Activated CD4-positive, alpha-beta T cell treated with anti-CD3 and anti-CD28 coated beads for 1 hour (primary cell): ENCODE measurements around the gene TMEM135.

Experiments
- DNase-seq: peaks from one replicate; pipeline ENCODE4 v3.0.0-alpha.2; 2020

The TMEM135 gene

DNA sequence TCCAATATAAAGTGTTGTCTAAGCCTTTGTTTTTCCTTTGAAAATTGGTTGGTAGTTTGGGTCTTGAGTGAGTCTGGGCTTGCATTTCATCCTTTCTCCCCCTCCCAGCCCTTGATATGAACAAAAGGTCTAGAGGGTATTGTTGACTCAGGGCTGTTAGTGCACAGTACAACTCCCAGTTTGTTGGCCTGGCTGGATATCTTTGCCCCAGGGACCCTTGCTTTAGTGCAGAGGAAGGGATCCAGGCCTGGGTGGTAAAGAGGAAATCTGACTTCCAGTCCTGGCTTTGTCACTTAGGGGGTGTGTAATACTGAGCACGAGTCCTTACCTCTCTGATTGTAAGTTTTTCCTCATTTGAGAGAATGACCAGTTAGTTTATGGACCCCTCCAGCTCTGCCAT, 330.4 kb downstream of the TMEM135 start:
- no peak for DNase-seq

DNA sequence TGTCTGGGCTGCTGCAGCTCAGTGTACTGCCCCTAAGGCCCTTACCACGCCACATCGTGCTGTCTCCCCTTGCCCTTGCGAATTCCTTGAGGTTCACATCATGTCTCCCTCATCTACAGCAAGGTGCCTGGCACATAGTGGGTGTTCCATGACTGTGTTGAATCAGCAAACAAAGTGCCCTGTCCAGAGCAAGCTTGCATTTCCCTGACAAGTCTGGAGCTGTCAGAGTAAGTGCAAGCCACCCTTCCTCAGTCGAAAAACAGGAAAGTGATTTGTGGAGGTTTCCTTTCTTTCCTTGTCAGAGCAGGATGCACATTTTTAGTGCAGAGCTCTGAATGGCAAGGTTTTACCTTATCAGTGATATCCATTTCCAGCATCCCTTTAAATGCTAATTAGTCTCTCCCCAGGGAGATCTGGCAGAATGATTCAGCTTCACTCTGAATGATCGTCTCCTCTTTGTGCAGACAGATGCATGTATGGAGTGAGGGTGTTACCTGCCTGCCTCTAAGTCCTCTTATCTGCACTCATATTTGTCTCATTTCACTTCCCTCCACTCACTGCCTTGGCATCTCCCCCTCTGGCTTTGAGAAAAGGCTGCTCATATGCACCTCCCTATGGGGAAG, 331.2 kb downstream of the TMEM135 start:
- no peak for DNase-seq

DNA sequence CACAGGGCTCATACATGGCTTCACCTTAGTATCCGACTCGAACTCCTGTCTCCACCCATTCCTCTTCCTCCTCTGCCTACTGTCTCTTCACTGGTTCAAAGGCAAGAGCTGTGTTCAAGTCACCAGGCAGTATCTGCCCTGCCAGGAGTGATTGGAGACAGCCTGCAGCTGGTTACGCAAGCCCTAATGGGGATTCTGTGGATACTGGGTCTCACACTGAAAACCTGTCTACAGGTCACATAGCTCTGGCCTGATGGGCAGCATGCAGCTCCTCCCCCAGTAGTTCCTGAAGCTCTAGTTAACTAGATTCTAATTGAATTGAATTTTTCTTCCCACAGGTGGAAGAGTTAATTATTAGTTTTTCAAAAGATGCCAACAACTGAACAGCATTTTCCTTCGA, 332.2 kb downstream of the TMEM135 start:
- no peak for DNase-seq

DNA sequence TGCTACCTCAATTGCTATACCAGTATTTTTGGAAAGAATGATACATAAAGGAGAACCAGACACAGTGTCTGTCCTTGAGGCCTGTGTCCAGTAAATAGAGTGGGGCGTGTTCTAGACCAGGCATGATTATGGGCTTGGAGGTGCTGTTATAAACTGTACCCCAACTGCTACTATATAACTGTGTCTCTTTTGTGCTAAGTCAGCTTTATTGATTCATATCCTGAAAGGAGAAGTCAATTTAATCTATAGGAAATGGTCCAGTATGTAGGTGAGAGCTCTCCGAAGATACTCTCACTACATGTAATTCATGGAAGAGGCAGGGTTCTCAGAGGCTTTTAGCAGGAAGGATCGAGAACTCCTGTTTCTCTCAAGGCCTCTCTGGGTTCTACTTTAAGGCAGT, 334.3 kb downstream of the TMEM135 start:
- no peak for DNase-seq
